GM18858 (cell line): Measurements from ENCODE around the gene C14orf132.

Source experiments
- ATAC-seq: cut with Tn5 transposase; IDR thresholded peaks from one replicate; pipeline ENCODE4 v1.9.1; 2021; ENCODE audit not compliant: unreplicated experiment

C14orf132 gene

DNA sequence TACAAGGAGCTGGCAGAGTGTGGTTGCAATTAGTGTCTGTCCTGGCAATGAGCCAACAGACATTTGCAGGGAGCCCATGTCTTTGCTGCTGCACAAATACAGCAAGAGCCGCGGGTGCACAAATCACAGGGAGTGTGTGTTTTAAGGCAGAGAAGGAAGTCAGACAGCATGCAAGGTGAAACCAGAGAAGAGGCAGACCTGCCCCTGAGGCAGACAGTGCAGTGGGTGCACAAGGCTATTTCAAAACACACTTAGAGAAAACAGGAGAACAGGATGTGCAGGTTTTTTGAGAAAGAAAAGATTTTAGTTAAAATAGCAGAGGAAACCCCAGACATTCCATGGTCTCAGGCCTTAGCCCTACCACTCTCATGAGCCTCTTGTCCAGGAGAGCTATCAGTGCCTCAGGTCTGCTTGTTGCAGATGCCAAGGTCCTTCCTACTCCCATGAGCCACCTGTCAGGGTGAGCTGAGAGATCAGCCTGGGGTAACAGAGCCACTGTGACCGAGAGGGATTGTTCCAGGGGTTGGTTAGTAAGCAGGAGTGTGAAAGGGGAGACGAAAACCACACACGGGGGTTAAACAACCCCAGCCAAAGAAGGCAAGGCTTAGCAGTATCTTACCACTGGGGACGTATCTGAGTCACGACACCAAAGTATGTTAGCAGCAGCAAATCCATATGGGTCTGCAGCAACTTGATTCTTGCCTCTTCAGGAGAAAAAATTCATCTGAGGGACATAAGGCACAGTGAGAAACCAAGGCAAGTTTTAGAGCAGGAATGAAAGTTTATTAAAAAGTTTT is 78.1 kb downstream of the C14orf132 start:
- ATAC-seq, result no peak

DNA sequence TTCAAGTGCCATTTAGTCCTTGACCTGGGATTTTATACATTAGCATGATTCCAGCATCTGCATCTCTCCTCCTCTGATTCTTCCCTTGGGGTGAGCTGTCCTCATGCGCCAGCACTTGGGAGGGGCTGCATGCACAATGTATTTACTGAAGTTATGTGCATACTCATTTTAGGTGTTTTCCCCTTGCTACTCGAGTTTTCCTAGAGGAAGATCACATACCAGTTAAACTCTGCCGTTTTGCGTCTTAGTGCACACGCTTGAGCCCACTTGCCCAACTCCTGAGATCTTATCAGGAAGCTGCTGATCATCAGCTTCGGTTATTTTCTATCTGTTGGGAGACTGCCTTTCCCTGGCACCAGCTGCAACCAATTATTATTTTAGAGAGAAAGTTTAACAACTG is 78.8 kb downstream of the C14orf132 start:
- ATAC-seq, result no peak

DNA sequence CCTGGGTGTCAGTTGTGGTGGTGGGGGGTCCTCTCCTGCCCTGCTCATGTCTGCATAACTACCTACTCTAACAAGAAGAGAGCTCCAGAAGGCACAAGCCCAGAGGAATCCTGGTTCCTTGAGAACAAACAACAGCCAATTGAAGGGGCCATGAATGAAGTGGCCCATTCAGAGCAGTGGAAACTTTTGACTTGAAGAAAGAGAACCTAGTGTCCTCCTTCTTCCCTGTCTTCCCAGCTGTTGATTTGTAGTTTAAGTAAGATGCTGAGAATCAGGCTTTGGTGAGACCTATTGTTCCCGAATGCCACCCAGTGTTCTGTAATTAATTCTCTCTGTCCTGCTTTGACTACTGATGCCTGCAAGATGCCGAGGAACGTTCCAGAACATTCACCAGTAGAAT is 79.2 kb downstream of the C14orf132 start:
- no peak for ATAC-seq

DNA sequence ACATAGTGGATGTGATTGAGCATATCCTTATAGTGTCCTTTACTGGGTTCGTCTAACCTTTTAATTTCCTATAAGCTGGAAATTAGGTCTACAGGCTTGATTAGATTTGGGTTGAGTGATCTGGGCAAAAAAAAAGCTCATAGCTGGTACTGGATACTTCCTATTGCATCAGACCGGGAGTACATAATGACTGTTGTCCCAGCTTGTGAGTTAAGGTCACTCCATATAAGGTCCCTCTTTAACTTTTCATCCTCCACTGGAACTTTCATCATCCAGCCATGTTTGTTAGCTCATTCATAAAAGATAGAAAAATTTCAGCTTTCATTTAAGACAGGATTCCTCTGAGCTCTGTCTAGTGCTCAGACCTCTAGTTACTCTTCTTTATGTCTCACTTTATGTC is 80.8 kb downstream of the C14orf132 start:
- no peak for ATAC-seq

DNA sequence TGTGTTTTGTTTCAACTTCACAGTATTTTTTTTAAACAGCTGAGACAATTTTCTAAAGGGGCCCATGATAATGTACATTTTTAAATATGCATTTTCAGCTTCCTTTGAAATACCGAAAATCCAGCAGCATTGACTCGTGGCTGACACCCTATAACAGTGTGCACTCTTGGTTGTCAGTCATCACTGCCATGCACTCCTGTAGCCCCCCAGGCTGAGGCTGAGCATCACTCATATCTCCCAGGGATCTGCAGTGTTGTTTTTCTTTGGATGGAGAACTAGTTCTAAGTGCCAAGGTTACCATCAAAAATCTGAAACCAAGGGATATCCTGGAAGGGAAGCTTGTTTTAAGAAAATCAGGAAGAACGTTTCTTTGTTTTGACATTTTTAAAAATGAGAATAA is 81.2 kb downstream of the C14orf132 start:
- no peak for ATAC-seq

GRCh38 chr14:96120941-96121340 is 81.8 kb downstream of the C14orf132 start:
- no peak for ATAC-seq

- ATAC-seq, result no peak
These were observed 82.7 kb downstream of the C14orf132 start for GRCh38 chr14:96121660-96122395.

DNA sequence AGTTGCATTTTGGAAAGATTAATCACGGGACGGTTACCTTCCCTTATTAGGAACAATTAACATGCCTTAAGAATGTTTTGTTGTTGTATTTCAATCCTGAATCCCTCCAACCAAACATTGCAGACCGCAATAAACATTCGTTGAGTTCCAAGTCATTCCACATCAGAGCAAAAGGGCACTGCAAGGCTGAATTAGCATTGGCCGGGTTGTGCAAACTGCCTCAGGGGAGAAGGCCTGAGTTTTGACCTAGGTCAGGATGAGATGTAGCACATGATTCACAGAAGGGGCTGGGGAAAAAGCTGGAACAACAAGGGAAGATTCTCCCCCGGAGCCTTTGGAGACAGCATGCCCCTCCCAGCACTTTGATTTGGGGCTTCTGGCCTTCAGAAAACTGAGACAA is 83.3 kb downstream of the C14orf132 start:
- ATAC-seq, result no peak

DNA sequence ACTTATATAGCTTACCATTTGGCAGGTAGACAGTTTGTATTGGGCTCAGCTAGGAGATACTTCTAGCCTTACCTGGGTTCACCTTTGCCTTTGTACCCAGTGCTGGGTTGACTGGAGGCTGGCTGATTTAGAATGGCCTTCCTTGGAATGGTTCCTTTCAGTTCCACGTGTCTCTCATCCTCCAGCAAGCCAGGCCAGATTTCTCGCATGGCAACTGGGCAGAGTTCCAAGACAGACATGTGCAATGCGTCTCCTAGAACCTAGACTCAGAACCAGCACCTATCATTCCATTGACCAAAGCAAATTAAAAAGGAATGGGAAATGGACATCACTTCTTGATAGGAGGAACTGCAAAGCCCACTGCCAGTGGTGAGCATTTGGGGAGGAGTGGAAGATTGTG is 86.4 kb downstream of the C14orf132 start:
- no peak for ATAC-seq

DNA sequence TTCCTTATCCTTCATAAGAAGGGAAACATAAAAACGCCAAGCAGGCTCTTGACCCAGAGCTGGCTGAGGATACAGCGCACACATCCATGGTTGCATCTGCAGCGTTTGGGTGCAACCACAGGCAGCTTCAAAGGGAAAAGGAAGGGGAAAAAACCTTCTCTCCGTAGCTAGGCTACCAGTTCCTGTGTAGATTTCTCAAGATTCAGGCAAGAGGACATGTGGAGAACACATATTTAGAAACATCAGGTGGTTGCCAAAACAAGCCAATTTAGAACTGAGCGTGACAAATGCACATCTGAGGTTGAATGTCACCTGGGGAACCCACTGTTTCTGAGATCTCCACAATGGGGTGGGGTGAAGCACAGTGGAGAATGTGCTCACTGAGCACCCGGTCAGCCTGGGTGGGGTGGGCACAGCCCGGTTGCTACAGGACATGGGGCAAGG is 87.2 kb downstream of the C14orf132 start:
- ATAC-seq, result no peak

DNA sequence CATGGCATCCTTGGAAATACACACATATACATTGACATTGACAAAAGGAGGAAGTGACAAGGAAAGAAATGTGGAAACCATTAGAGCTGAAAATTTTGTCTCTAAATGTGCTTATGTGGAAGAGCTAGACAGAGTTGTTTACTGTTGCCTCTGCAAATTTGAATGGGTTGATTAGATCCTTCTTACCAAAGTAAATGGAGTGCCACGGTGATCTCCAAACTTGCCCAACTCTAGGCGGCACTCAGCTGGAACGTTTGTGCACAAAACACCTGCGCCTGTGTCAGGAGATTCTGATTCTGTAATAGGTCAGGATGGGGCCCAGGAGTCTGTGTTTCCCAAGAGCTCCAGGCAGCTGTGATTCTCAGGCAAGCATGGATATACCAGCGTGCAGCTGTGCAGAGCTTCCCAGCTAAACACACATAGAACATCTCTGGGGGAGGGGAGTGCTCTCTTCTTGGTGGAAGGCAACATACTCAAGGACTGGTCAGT is 87.7 kb downstream of the C14orf132 start:
- ATAC-seq, result no peak

DNA sequence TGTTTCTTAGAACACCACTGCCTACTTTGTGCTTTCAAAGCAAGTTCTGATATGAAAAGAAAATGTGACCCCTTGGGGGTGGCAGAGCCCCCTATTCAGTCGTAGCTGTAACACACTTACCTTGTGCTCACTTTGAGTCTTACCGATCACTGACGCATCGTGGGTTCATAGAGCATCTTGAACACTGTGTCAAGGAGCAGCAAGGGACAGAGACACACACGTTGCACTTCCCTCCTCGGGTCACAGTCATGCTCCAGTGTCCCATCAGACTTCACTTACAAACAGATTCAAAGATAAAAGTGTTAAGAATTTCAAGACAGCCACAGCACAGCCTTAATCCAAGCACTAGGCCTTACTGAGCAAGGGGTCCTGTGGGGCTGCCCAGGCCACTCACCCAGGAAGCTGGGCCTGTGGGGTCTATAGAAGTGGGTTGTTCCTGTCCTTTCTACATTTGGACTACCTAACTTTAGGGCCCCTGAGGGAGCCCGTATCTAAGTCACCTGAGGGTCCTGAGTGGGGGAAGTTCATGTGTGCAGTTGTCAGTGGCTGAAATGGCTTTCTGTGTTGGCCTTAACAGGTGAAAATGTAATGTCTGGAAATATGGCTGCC is 90.1 kb downstream of the C14orf132 start:
- no peak for ATAC-seq

- no peak for ATAC-seq
These were observed 91.2 kb downstream of the C14orf132 start for GRCh38 chr14:96130391-96130790.

DNA sequence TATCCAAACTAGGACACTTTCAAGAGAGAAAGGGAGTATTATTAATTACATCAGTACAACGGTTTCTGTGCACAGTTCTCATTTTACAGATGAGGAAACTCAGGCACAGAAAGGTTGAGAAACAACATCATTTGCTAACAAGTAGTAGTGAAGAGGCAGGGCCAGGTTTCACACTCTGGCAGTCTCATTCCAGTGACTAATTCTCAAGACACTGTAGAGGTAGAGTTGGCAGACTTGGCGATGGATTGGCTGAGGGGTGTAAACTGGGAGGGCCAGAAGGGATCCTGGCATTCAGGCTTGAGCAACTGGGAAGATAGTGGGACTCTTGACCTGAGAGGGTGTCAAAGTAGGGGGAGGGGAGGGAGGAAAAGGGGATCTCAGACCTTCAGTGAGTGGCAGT is 91.7 kb downstream of the C14orf132 start:
- no peak for ATAC-seq

DNA sequence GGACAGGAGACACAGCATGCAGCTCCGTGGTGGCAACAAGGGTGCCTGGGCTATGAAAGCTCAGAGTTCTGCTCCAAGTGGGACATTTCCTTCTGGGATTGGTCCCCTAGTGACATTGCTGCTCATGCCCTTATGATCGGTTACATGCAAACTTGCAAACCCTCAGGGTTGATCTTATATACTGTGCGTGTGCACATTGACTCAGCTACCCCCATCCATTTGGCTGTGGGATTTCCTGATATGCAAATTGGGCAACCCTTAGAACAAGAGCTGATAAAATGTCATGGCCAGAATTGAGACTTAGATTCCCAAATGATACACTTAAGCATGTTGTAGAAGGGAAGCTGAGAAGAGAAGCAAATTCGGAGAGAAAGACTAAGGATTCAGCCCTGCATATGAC is 92.7 kb downstream of the C14orf132 start:
- no peak for ATAC-seq

- no peak for ATAC-seq
These were observed 95.3 kb downstream of the C14orf132 start for GRCh38 chr14:96134508-96134907.

DNA sequence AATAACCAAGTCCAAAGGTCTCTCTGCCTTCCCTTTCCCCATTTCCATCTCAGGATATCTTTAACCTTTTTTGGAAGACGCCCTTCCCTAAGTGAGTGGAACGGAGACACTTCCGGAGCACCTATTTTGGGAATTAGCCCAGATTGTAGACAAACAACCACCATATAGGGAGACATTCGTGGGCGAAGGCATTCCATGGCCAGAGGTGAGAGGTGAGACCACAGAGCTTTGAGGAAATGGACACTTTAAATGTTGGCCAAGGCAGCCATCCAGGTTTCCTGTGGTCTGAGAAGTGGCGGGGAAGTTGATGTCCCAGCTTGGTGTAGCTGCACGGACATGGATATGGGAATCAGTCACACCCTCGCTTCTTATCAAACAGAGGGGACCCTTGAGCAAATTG is 96.1 kb downstream of the C14orf132 start:
- no peak for ATAC-seq

GRCh38 chr14:96136371-96137005 is 97.3 kb downstream of the C14orf132 start:
- no peak for ATAC-seq

- ATAC-seq, result no peak
These were observed 99.1 kb downstream of the C14orf132 start for GRCh38 chr14:96138241-96138640.

- ATAC-seq, result no peak
These were observed 100.0 kb downstream of the C14orf132 start for GRCh38 chr14:96139169-96139568.

GRCh38 chr14:96139879-96140278 is 100.7 kb downstream of the C14orf132 start:
- no peak for ATAC-seq
